ENCODE measurements around the gene CHAC1. TPM values are rescaled to one million over a fixed set of nuclear protein-coding genes. Genes with fewer than 3 reads are reported as not detected.

Gene CHAC1
- total RNA-seq, 1 donor from 2014 or later, result 45.6 TPM

- Mint-ChIP-seq H3K27me3 (ENCODE audit: unreplicated experiment) (peaks cover 2% of the 10 kb centered on the region), H3K27ac (ENCODE audit: unreplicated experiment) (peak overlapping the region; percentile 48), H3K9me3 (ENCODE audit: unreplicated experiment) (peaks cover 7% of the 10 kb centered on the region), H3K4me3 (ENCODE audit: unreplicated experiment) (no peak overlapping the region), H3K36me3 (ENCODE audit: unreplicated experiment) (no peaks in the 10 kb centered on the region), H3K4me1 (ENCODE audit: low read depth, unreplicated experiment) (peaks cover 42% of the 10 kb centered on the region)
- TF ChIP-seq CTCF (IDR thresholded peaks at IDR 0.05; ENCODE audit: partially characterized antibody, unreplicated experiment), result no peak
- DNase-seq, result no peak
Measured at GRCh38 chr15:40908095-40908494, 45.2 kb upstream of the CHAC1 start.

GRCh38 chr15:40909662-40910630, 43.3 kb upstream of the CHAC1 start:
- H3K9me3 Mint-ChIP-seq (ENCODE audit: unreplicated experiment), result peaks cover 2% of the 10 kb centered on the region
- no peak for DNase-seq
- peaks cover 44% of the 10 kb centered on the region for H3K4me1 Mint-ChIP-seq (ENCODE audit: low read depth, unreplicated experiment)
- H3K27me3 Mint-ChIP-seq (ENCODE audit: unreplicated experiment), result peaks cover 4% of the 10 kb centered on the region
- H3K27ac Mint-ChIP-seq (ENCODE audit: unreplicated experiment), result peak overlapping the region; percentile 82
- no peak for TF ChIP-seq CTCF (IDR thresholded peaks at IDR 0.05; ENCODE audit: partially characterized antibody, unreplicated experiment)
- peak overlapping the region; percentile 74 for H3K4me3 Mint-ChIP-seq (ENCODE audit: unreplicated experiment)
- H3K36me3 Mint-ChIP-seq (ENCODE audit: unreplicated experiment), result no peaks in the 10 kb centered on the region

DNA sequence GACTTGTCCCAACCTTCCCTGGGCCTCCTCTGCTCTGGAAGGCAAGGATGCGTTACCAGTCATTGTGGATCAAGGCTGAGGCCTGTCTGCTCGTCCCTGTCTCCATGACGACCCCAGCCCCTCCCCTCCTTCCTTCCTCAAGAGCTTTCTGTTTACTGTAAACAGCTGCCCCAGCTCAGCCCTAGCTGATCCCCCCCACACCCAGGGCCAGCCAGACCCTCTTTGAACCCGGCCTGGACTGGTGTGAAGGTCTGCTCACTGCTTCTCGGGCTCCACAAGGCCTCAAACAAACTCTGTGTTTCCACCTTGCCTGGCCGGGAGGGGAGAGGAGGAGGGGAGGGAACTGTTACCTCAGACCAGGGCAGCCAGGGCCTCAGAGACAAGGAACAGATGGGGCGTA, 42.1 kb upstream of the CHAC1 start:
- Mint-ChIP-seq H3K36me3 (ENCODE audit: unreplicated experiment) (no peaks in the 10 kb centered on the region), H3K4me3 (ENCODE audit: unreplicated experiment) (peak overlapping the region; percentile 65), H3K4me1 (ENCODE audit: low read depth, unreplicated experiment) (peaks cover 39% of the 10 kb centered on the region), H3K9me3 (ENCODE audit: unreplicated experiment) (peaks cover 2% of the 10 kb centered on the region), H3K27me3 (ENCODE audit: unreplicated experiment) (peaks cover 4% of the 10 kb centered on the region), H3K27ac (ENCODE audit: unreplicated experiment) (peak overlapping the region; percentile 91)
- peak; percentile 57 for DNase-seq
- no peak for TF ChIP-seq CTCF (IDR thresholded peaks at IDR 0.05; ENCODE audit: partially characterized antibody, unreplicated experiment)

DNA sequence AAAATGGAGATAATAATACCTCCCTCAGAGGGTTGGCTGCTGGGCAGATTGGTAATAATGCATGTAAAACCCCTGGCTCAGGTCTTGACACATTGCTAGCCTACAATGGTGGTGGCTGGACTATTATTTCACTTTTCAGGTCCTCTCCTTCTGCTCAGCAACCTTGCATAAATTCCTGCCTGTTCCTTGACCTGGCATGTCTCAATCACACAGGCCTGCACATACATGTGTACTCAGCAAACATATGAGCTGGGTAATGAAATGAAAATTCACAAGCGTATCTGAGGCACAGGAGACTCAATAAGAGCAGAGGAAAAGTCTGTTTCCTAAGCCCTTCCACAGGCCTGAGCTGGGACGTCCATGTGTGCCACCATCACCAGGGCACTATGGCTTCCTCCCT, 41.6 kb upstream of the CHAC1 start:
- peaks cover 2% of the 10 kb centered on the region for H3K9me3 Mint-ChIP-seq (ENCODE audit: unreplicated experiment)
- TF ChIP-seq CTCF (IDR thresholded peaks at IDR 0.05; ENCODE audit: partially characterized antibody, unreplicated experiment), result no peak
- no peak for DNase-seq
- peaks cover 4% of the 10 kb centered on the region for H3K27me3 Mint-ChIP-seq (ENCODE audit: unreplicated experiment)
- H3K4me1 Mint-ChIP-seq (ENCODE audit: low read depth, unreplicated experiment), result peaks cover 42% of the 10 kb centered on the region
- H3K36me3 Mint-ChIP-seq (ENCODE audit: unreplicated experiment), result no peaks in the 10 kb centered on the region
- H3K4me3 Mint-ChIP-seq (ENCODE audit: unreplicated experiment), result no peak overlapping the region
- H3K27ac Mint-ChIP-seq (ENCODE audit: unreplicated experiment), result peak overlapping the region; percentile 91

GRCh38 chr15:40912478-40912877, 40.8 kb upstream of the CHAC1 start:
- Mint-ChIP-seq H3K27ac (ENCODE audit: unreplicated experiment) (no peak overlapping the region), H3K4me1 (ENCODE audit: low read depth, unreplicated experiment) (peaks cover 44% of the 10 kb centered on the region), H3K36me3 (ENCODE audit: unreplicated experiment) (no peaks in the 10 kb centered on the region), H3K4me3 (ENCODE audit: unreplicated experiment) (no peak overlapping the region), H3K9me3 (ENCODE audit: unreplicated experiment) (peaks cover 5% of the 10 kb centered on the region), H3K27me3 (ENCODE audit: unreplicated experiment) (peaks cover 4% of the 10 kb centered on the region)
- DNase-seq, result no peak
- TF ChIP-seq CTCF (IDR thresholded peaks at IDR 0.05; ENCODE audit: partially characterized antibody, unreplicated experiment), result no peak

Data from glutamatergic neuron (in vitro differentiated cells).